Hepatocyte (in vitro differentiated cells): Measurements from ENCODE around the gene UBXN6.

Experiments used
- EZH2 ChIP-seq: fragments of 200-600 bp; sonication (generic); IDR thresholded peaks from 2 replicates; pipeline ENCODE4 v1.6.1; 2016; ENCODE audit warnings: antibody characterized with exemption, mild to moderate bottlenecking, borderline replicate concordance
- EZH2phosphoT487 ChIP-seq: fragments of 200-600 bp; sonication (generic); IDR thresholded peaks from one replicate; pipeline ENCODE4 v1.6.1; 2018; ENCODE audit warnings: antibody characterized with exemption, mild to moderate bottlenecking, low read depth, moderate library complexity; ENCODE audit not compliant: unreplicated experiment, severe bottlenecking
- TF ChIP-seq, protein P1 (sequence below): fragments of 200-600 bp; sonication (generic); IDR thresholded peaks from 2 replicates; pipeline ENCODE4 v1.5.1; 2016; ENCODE audit warnings: antibody characterized with exemption, mild to moderate bottlenecking; ENCODE audit not compliant: poor library complexity

DNA sequence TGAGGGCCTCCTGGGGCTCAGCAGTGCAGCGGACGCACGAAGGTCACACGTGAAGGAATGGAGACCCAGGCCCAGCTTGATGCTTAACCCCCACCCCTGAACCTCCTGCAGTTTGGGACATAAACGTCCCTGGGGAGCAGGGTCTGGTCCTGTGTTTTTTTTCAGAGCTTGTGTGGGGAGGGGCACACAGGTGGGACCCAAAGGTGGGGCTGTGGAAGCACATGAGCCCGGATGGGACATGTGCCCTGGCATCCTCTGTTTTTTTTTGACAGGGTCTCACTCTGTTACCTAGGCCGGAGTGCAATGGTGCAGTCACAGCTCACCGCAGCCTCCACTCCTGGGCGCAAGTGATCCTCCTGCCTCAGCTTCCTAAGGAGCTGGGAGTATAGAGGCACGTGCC, 20.5 kb downstream of the UBXN6 start:
- TF ChIP-seq, protein P1, sequence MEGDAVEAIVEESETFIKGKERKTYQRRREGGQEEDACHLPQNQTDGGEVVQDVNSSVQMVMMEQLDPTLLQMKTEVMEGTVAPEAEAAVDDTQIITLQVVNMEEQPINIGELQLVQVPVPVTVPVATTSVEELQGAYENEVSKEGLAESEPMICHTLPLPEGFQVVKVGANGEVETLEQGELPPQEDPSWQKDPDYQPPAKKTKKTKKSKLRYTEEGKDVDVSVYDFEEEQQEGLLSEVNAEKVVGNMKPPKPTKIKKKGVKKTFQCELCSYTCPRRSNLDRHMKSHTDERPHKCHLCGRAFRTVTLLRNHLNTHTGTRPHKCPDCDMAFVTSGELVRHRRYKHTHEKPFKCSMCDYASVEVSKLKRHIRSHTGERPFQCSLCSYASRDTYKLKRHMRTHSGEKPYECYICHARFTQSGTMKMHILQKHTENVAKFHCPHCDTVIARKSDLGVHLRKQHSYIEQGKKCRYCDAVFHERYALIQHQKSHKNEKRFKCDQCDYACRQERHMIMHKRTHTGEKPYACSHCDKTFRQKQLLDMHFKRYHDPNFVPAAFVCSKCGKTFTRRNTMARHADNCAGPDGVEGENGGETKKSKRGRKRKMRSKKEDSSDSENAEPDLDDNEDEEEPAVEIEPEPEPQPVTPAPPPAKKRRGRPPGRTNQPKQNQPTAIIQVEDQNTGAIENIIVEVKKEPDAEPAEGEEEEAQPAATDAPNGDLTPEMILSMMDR, result no peak
- TF ChIP-seq EZH2phosphoT487 (no peak), EZH2 (no peak)
